Osteoblast (primary cell): Measurements from ENCODE around the gene ZSWIM6. TPM values are rescaled to one million over a fixed set of nuclear protein-coding genes. Genes with fewer than 3 reads are reported as not detected.

Source experiments
- DNase-seq: peaks from one replicate; pipeline ENCODE4 v3.0.0; 2011; ENCODE audit warnings: low spot score, mixed read lengths; ENCODE audit not compliant: insufficient read length; ENCODE audit errors: missing footprints
- H2AFZ ChIP-seq: 2 replicates; pipeline ENCODE4 v1.6.0; 2011; ENCODE audit warnings: mild to moderate bottlenecking, low read length
- H3K27ac ChIP-seq: 2 replicates; pipeline ENCODE4 v1.5.1; 2011; ENCODE audit warnings: mild to moderate bottlenecking, low read depth, low read length, moderate library complexity
- H3K27me3 ChIP-seq: 2 replicates; pipeline ENCODE4 v1.6.0; 2012; ENCODE audit warnings: mild to moderate bottlenecking, control low read depth, inconsistent platforms, low read length, moderate library complexity; ENCODE audit not compliant: insufficient read depth
- H3K36me3 ChIP-seq: 2 replicates; pipeline ENCODE4 v1.5.1; 2011; ENCODE audit warnings: mild to moderate bottlenecking, low read length, control low read depth, moderate library complexity; ENCODE audit not compliant: insufficient read depth
- H3K4me1 ChIP-seq: 2 replicates; pipeline ENCODE4 v1.5.1; 2011; ENCODE audit warnings: mild to moderate bottlenecking, low read length, control low read depth, moderate library complexity; ENCODE audit not compliant: insufficient read depth
- H3K4me2 ChIP-seq: 2 replicates; pipeline ENCODE4 v1.6.0; 2011; ENCODE audit warnings: mild to moderate bottlenecking, low read length; ENCODE audit not compliant: insufficient read depth
- H3K4me3 ChIP-seq: fragments of 200-600 bp; sonication (generic); 3 replicates; pipeline ENCODE4 v1.5.1; 2012; ENCODE audit warnings: mild to moderate bottlenecking, low read length, inconsistent platforms; ENCODE audit not compliant: insufficient read depth
- H3K79me2 ChIP-seq: 2 replicates; pipeline ENCODE4 v1.6.0; 2012; ENCODE audit warnings: mild to moderate bottlenecking, low read length, control low read depth, inconsistent platforms; ENCODE audit not compliant: insufficient read depth
- H3K9me3 ChIP-seq: 2 replicates; pipeline ENCODE4 v1.5.1; 2011; ENCODE audit warnings: low read depth, low read length, control low read depth
- H4K20me1 ChIP-seq: 2 replicates; pipeline ENCODE4 v1.6.0; 2012; ENCODE audit warnings: mild to moderate bottlenecking, low read length, control low read depth; ENCODE audit not compliant: insufficient read depth
- total RNA-seq: library from RNA; depleted of rRNA; stranded (reverse); fragments of >200 nt; gene quantifications from 2 replicates; pipeline ENCODE4 v1.2.3, GENCODE V29; 2012
- TF ChIP-seq, protein P1 (sequence below): IDR thresholded peaks from 2 replicates; pipeline ENCODE4 v1.5.1; 2011; ENCODE audit warnings: mild to moderate bottlenecking, low read depth, low read length, moderate library complexity; ENCODE audit errors: extremely low read depth

ZSWIM6 gene
- total RNA-seq, 1 donor, result 10.5 TPM

DNA sequence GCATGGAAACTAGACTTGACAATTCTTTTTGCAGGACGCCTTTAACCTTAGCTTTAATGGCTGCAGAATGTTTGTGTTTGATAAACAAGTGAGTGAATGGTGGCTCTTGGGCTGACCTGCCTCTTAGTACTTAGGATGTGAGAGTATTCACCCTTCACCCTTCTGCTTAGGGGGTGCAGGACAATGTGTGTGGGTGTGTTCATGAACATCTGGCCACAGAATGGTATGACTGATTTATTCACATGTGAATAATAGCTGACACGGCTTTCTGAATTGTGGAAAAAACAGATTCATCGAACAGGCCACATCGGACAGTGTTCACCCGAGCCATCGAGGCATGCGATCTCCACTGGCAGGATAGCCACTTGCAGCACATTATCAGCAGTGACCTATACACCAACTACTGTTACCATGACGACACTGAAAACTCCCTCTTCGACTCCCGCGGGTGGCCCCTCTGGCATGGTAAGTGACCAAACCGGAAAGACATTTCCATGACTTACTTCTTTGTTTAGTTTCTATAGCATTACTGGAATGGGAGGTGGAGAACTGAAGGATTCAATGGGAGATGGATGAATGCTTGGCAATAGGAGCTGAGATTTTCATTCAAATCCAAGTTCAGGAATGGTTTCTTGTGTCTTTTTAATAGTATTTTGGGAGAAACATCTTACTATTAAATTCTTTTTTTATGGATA is 193.6 kb downstream of the ZSWIM6 start:
- H3K4me3 ChIP-seq, result no peak overlapping the region
- no peak for DNase-seq
- TF ChIP-seq, protein P1, sequence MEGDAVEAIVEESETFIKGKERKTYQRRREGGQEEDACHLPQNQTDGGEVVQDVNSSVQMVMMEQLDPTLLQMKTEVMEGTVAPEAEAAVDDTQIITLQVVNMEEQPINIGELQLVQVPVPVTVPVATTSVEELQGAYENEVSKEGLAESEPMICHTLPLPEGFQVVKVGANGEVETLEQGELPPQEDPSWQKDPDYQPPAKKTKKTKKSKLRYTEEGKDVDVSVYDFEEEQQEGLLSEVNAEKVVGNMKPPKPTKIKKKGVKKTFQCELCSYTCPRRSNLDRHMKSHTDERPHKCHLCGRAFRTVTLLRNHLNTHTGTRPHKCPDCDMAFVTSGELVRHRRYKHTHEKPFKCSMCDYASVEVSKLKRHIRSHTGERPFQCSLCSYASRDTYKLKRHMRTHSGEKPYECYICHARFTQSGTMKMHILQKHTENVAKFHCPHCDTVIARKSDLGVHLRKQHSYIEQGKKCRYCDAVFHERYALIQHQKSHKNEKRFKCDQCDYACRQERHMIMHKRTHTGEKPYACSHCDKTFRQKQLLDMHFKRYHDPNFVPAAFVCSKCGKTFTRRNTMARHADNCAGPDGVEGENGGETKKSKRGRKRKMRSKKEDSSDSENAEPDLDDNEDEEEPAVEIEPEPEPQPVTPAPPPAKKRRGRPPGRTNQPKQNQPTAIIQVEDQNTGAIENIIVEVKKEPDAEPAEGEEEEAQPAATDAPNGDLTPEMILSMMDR, result no peak
- peaks cover 22% of the 10 kb centered on the region for H3K79me2 ChIP-seq
- H3K4me2 ChIP-seq, result no peak overlapping the region
- H3K27ac ChIP-seq, result no peak overlapping the region
- peaks cover 19% of the 10 kb centered on the region for H3K36me3 ChIP-seq
- H4K20me1 ChIP-seq, result no peaks in the 10 kb centered on the region
- no peaks in the 10 kb centered on the region for H3K9me3 ChIP-seq
- no peaks in the 10 kb centered on the region for H3K4me1 ChIP-seq
- H3K27me3 ChIP-seq, result no peaks in the 10 kb centered on the region
- no peak overlapping the region for H2AFZ ChIP-seq

DNA sequence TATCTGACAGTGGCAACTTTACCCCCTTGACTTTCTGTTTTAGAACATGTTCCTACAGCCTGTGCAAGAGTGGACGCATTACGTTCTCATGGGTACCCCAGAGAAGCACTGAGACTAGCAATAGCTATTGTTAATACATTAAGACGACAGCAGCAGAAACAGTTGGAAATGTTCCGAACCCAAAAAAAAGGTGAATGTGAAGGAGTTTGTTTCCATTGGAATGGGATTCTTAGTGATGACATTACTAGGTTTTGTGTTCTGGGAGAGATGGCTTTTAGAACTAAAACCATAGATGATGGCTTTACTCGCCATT is 194.1 kb downstream of the ZSWIM6 start:
- TF ChIP-seq, protein P1, result no peak
- Histone ChIP-seq H3K79me2 (peaks cover 21% of the 10 kb centered on the region), H3K27ac (no peak overlapping the region), H3K4me1 (no peaks in the 10 kb centered on the region), H3K36me3 (peaks cover 19% of the 10 kb centered on the region), H2AFZ (no peak overlapping the region), H3K9me3 (no peaks in the 10 kb centered on the region), H3K27me3 (no peaks in the 10 kb centered on the region), H3K4me3 (no peak overlapping the region), H3K4me2 (no peak overlapping the region), H4K20me1 (no peaks in the 10 kb centered on the region)
- no peak for DNase-seq

DNA sequence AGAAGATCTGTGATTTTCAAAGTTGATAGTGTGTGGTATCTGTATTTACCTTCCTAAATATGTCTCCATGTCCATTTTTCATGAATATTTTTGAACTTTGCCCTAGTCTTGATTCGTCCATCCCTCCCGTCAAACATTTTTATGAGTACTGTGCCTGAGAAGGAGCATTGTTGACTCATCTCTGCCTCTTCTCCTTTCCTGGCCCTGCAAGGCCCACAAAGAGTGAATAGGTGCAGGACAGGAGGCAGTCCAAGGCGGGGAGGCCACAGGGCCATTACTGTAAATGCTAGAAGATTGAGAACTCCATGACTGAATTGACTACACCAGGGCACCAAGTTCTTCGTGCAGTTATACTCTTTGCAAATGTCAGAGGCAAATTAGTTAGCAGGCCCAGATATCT is 200.9 kb downstream of the ZSWIM6 start:
- Histone ChIP-seq H4K20me1 (no peaks in the 10 kb centered on the region), H3K9me3 (no peaks in the 10 kb centered on the region), H3K79me2 (peaks cover 10% of the 10 kb centered on the region), H3K36me3 (peaks cover 18% of the 10 kb centered on the region), H3K4me2 (no peak overlapping the region), H3K4me1 (no peaks in the 10 kb centered on the region), H3K4me3 (no peak overlapping the region), H3K27ac (no peak overlapping the region), H2AFZ (no peak overlapping the region), H3K27me3 (no peaks in the 10 kb centered on the region)
- TF ChIP-seq, protein P1, result no peak
- no peak for DNase-seq

DNA sequence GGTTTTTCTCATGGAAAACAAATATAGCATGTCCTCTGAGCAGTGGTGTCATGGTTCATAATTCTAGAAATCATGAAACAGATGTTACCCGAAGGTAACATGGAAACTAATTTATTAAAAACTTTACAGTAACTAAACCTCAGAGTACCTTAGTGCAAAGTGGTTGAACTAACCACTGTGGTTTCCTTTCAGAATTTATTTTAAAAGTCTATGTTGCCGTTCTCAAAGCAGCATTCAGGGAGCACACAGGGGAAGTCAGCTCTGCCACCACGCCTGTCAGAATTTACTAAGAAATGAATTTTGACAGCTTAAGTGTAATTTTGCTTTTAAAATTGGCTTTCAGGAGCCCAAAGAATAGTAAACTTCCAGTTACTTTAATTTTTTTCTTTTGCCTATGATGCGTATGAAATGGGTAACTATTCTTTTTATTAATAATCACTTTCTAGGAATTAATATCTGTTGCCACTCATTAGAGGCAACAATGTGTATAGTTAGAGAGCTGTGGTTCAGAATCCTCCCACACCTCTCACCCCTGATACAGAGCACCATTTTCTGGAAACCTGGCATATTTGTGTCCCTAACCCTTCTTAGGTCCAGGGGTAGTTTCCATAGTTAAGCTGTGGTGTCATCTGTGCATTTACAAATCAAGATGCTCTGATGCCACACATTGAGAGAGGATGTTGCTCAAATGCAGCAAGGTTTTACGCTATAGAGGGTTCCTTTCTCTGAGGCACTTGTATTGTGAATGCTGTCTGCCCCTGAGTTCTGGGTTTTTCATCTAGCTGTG is 202.6 kb downstream of the ZSWIM6 start:
- Histone ChIP-seq H3K36me3 (peaks cover 28% of the 10 kb centered on the region), H3K79me2 (peaks cover 10% of the 10 kb centered on the region), H3K9me3 (no peaks in the 10 kb centered on the region), H3K27me3 (no peaks in the 10 kb centered on the region), H3K4me3 (no peak overlapping the region), H3K4me1 (no peaks in the 10 kb centered on the region), H2AFZ (no peak overlapping the region), H4K20me1 (no peaks in the 10 kb centered on the region), H3K27ac (no peak overlapping the region), H3K4me2 (no peak overlapping the region)
- TF ChIP-seq, protein P1, result no peak
- no peak for DNase-seq
